PC-9 (cell line): ENCODE data around the gene PFKP. TPM values are rescaled to one million over a fixed set of nuclear protein-coding genes. Genes with fewer than 3 reads are reported as not detected.

Experiments used
- BruUV-seq: library from RNA; stranded (reverse); fragments of 400-500 nt; replicated peaks from 2 replicates; lab custom pipeline; 2021; lab: Mats Ljungman, UMichigan
- CTCF ChIA-PET: fragments of 300-600 bp; sonication (Branson Sonifier 250); formaldehyde crosslinking; loops from one replicate; lab custom pipeline; 2022; ENCODE audit warnings: antibody characterized with exemption; lab: Charles Lee
- POLR2A ChIA-PET: fragments of 300-600 bp; sonication (Branson Sonifier 250); formaldehyde crosslinking; loops from one replicate; lab custom pipeline; 2022; ENCODE audit warnings: antibody characterized with exemption; ENCODE audit not compliant: unreplicated experiment; lab: Charles Lee
- DNase-seq, 2 experiments: peaks; one replicate each; pipeline versions ENCODE4 v3.0.0 to v3.0.0-alpha.2; 2015 to 2022; ENCODE audit warnings: mixed read lengths in 1 of 2
- H2AFZ ChIP-seq: fragments of 200-600 bp; sonication (generic); 2 replicates; pipeline ENCODE4 v1.8.1; 2017; ENCODE audit warnings: antibody characterized with exemption
- H3F3A ChIP-seq: fragments of 200-600 bp; sonication (generic); 2 replicates; pipeline ENCODE4 v1.8.1; 2017; ENCODE audit warnings: antibody characterized with exemption, mild to moderate bottlenecking, low read depth; ENCODE audit not compliant: insufficient read depth
- H3K27ac ChIP-seq: fragments of 200-600 bp; sonication (generic); 2 replicates; pipeline ENCODE4 v1.6.1; 2016; ENCODE audit warnings: mixed run types
- H3K27me3 ChIP-seq: fragments of 200-600 bp; sonication (generic); 2 replicates; pipeline ENCODE4 v1.6.1; 2016; ENCODE audit warnings: low read depth, mixed run types; ENCODE audit not compliant: insufficient read depth
- H3K36me3 ChIP-seq: fragments of 200-600 bp; sonication (generic); 2 replicates; pipeline ENCODE4 v1.6.1; 2016; ENCODE audit warnings: low read depth, mixed run types
- H3K4me1 ChIP-seq: fragments of 200-600 bp; sonication (generic); replicated peaks from 2 replicates; pipeline ENCODE4 v1.6.1; 2016; ENCODE audit warnings: mixed run types; ENCODE audit not compliant: insufficient read depth
- H3K4me2 ChIP-seq: fragments of 200-600 bp; sonication (generic); 2 replicates; pipeline ENCODE4 v1.6.1; 2017; ENCODE audit warnings: mixed run types
- H3K4me3 ChIP-seq: fragments of 200-600 bp; sonication (generic); 2 replicates; pipeline ENCODE4 v1.6.1; 2016; ENCODE audit warnings: mixed run types
- H3K79me2 ChIP-seq: fragments of 200-600 bp; sonication (generic); 2 replicates; pipeline ENCODE4 v1.6.1; 2017; ENCODE audit warnings: low read depth, mixed run types
- H3K9me2 ChIP-seq: fragments of 200-600 bp; sonication (generic); 2 replicates; pipeline ENCODE4 v1.8.1; 2017; ENCODE audit warnings: mild to moderate bottlenecking; ENCODE audit not compliant: insufficient read depth
- H3K9me3 ChIP-seq: fragments of 200-600 bp; sonication (generic); 2 replicates; pipeline ENCODE4 v1.8.1; 2016; ENCODE audit warnings: low read depth; ENCODE audit not compliant: insufficient read depth
- H4K20me1 ChIP-seq: fragments of 200-600 bp; sonication (generic); 2 replicates; pipeline ENCODE4 v1.8.1; 2017; ENCODE audit not compliant: insufficient read depth
- EZH2 ChIP-seq: fragments of 200-600 bp; sonication (generic); IDR thresholded peaks from 2 replicates; pipeline ENCODE4 v1.8.0; 2017; ENCODE audit warnings: antibody characterized with exemption, low read depth
- intact Hi-C: fragments of 100-400 bp; cut with micrococcal nuclease; formaldehyde crosslinking; loops from one replicate; pipeline ENCODE4 v1.10.0; 2022; ENCODE audit not compliant: unreplicated experiment
- total RNA-seq: library from RNA; stranded (reverse); gene quantifications from 2 replicates; pipeline ENCODE4 v1.2.3, GENCODE V29; 2021
- TF ChIP-seq, protein P1 (sequence below): fragments of 200-600 bp; sonication (generic); conservative IDR thresholded peaks from 2 replicates; pipeline ENCODE4 v1.6.1; 2017; ENCODE audit warnings: mixed run types, antibody characterized with exemption, mild to moderate bottlenecking, moderate library complexity

PFKP gene
- total RNA-seq, 1 experiment from 2014 or later: 234 TPM

DNA sequence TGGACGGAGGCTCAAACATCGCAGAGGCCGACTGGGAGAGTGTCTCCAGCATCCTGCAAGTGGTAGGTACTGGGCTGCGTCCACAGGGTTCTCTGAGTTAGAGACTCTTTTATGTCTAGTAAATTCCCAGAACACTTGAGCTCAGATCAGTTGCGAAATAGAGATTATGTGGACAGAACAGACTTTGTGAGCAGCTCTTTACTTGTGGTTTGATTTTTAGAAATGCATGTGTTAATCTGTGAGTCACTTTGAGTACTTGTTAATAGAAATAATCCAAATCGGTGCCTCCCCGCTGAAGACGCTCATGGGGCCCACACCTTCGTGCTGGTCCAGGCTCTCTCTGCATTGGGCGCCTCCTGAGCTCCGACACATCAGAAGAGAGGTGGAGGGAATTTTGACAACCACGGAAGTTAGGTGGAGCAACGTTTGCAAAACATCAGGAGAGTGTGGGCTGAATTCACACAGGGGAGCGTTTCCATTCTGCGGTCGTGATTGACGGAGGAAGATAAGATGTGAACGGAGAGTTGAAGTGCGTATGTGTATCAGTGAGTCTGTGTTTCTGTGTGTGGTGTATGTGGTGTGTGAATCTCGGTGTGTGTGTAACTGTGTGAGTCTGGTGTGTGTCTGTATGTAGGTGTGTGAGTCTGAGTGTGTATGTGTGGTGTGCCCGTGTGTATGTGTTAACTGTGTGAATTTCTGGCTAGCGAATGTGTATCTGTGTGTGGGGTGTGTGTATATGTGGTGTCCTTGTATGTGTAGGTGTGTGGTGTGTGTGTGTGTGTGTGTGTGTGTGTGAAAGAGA is 32.1 kb downstream of the PFKP start:
- Histone ChIP-seq H3K9me2 (no peaks in the 10 kb centered on the region), H3K9me3 (no peaks in the 10 kb centered on the region), H3K4me1 (peaks cover 20% of the 10 kb centered on the region), H3K27ac (no peak overlapping the region), H3K4me2 (no peak overlapping the region), H3K79me2 (peaks cover 31% of the 10 kb centered on the region), H3F3A (peaks cover 19% of the 10 kb centered on the region), H3K36me3 (no peaks in the 10 kb centered on the region), H3K4me3 (no peak overlapping the region), H3K27me3 (no peaks in the 10 kb centered on the region), H2AFZ (no peak overlapping the region), H4K20me1 (no peaks in the 10 kb centered on the region)
- TF ChIP-seq EZH2: no peak
- TF ChIP-seq, protein P1, sequence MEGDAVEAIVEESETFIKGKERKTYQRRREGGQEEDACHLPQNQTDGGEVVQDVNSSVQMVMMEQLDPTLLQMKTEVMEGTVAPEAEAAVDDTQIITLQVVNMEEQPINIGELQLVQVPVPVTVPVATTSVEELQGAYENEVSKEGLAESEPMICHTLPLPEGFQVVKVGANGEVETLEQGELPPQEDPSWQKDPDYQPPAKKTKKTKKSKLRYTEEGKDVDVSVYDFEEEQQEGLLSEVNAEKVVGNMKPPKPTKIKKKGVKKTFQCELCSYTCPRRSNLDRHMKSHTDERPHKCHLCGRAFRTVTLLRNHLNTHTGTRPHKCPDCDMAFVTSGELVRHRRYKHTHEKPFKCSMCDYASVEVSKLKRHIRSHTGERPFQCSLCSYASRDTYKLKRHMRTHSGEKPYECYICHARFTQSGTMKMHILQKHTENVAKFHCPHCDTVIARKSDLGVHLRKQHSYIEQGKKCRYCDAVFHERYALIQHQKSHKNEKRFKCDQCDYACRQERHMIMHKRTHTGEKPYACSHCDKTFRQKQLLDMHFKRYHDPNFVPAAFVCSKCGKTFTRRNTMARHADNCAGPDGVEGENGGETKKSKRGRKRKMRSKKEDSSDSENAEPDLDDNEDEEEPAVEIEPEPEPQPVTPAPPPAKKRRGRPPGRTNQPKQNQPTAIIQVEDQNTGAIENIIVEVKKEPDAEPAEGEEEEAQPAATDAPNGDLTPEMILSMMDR: no peak
- BruUV-seq: no TSS peak
- ChIA-PET CTCF (no interaction called here), POLR2A (no interaction called here)
- intact Hi-C loops: no loop called here
- DNase-seq: no peak

DNA sequence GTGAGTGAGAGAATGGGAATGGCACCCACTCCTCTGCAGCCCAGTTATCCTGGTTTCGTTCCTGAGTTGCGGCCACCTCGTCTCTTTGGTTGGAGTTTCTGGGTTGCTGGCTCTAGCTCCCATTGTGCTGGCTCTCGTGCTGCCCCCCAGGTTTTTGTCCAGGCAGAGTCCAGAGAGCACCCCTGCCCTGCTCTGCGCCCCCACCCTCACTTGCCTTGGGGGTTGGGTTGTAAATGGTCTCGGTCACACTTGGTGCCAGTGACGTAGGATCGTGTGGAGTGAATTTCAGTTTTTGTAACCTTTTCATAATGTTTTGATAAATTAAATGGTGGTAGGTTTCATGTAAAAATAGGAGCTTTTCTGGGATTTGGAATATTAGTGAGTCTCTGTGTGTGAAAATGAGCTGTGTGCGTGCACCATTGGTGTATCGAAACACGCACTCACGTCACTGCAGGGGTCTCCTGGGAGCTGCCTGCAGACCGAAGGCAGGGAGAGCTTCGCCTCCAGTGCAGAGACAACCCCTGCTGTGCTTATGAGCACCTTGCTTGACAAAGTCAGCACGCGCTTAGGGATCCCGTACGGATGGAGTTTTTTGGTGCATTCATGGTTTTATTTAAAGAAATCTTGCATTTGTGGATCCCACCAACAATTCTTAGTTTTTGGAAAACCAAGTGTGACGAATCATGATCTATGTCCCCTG is 32.9 kb downstream of the PFKP start:
- Histone ChIP-seq H3K79me2 (peaks cover 29% of the 10 kb centered on the region), H3K4me1 (peaks cover 13% of the 10 kb centered on the region), H3K27me3 (no peaks in the 10 kb centered on the region), H3K36me3 (no peaks in the 10 kb centered on the region), H2AFZ (no peak overlapping the region), H3K4me3 (no peak overlapping the region), H3K27ac (no peak overlapping the region), H3K9me2 (no peaks in the 10 kb centered on the region), H3F3A (peaks cover 11% of the 10 kb centered on the region), H4K20me1 (no peaks in the 10 kb centered on the region), H3K9me3 (no peaks in the 10 kb centered on the region), H3K4me2 (no peak overlapping the region)
- intact Hi-C loops: no loop called here
- ChIA-PET CTCF (no interaction called here), POLR2A (no interaction called here)
- TSS peak; percentile 9 for BruUV-seq
- TF ChIP-seq, protein P1: no peak
- no peak for TF ChIP-seq EZH2
- DNase-seq: no peak

DNA sequence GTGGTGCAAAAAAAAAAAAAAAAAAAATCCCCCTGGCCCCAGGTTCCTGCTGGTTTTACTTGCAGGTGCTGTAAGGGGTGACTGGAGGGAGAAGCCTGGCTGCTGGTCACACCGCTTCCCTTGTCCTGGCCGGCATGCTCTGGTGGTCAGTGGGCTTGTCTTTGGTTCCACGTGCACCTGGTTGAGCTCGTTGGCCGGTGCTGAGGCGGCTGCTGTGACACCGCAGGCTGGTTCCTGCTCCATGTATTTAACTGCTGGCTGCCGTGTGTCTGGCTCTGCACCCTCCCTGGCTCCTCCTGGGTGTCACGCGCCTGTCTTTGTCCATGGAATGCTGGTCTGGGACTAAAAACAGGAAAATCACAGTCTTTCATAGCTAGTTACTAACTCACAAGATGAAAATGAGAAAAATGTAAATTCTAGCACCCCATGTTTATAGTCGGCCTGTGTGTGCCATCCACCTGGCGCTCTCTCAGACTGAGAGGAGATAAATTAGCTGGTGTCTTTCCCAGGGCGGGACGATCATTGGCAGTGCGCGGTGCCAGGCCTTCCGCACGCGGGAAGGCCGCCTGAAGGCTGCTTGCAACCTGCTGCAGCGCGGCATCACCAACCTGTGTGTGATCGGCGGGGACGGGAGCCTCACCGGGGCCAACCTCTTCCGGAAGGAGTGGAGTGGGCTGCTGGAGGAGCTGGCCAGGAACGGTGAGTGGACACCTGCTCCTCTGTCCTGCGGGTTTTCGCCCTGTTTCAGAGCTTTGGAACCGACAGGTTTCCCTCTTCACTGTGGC is 33.7 kb downstream of the PFKP start:
- CTCF ChIA-PET: no interaction called here
- Histone ChIP-seq H3K4me3 (no peak overlapping the region), H3K9me2 (no peaks in the 10 kb centered on the region), H2AFZ (no peak overlapping the region), H3F3A (peaks cover 6% of the 10 kb centered on the region), H3K9me3 (no peaks in the 10 kb centered on the region), H4K20me1 (no peaks in the 10 kb centered on the region), H3K4me2 (no peak overlapping the region), H3K27ac (no peak overlapping the region), H3K79me2 (peaks cover 28% of the 10 kb centered on the region), H3K27me3 (no peaks in the 10 kb centered on the region), H3K4me1 (peaks cover 7% of the 10 kb centered on the region), H3K36me3 (no peaks in the 10 kb centered on the region)
- TF ChIP-seq EZH2: no peak
- TF ChIP-seq, protein P1: no peak
- no peak for DNase-seq
- BruUV-seq: no TSS peak
- POLR2A ChIA-PET: no interaction called here
- intact Hi-C loops: no loop called here
